Common myeloid progenitor, CD34-positive (primary cell): Measurements from ENCODE around the gene GPR161.
"Not testable (repeated sequence)": the region's sequence is repeated elsewhere in the genome, so short reads cannot be mapped to it uniquely, and the experiment has no call there.

Source experiments
- CTCF ChIA-PET: fragments of 350-600 bp; sonication (Branson Sonifier 250); formaldehyde crosslinking; loops from one replicate; lab custom pipeline; 2021; ENCODE audit warnings: antibody characterized with exemption; lab: Charles Lee
- POLR2A ChIA-PET: fragments of 350-600 bp; sonication (Branson Sonifier 250); formaldehyde crosslinking; loops from one replicate; lab custom pipeline; 2021; ENCODE audit warnings: antibody characterized with exemption; lab: Charles Lee
- DNase-seq, 3 donors: peaks; one replicate each; pipeline versions ENCODE4 v3.0.0 to v3.0.0-alpha.2; 2013
- H3K27ac ChIP-seq, 2 experiments: 1 replicate in 1 of 2; 2 replicates in 1 of 2; pipeline ENCODE4 v1.7.0; 2013; ENCODE audit warnings: inconsistent platforms in 2 of 2, low read length in 2 of 2, mild to moderate bottlenecking in 2 of 2, low read depth in 1 of 2, moderate library complexity in 1 of 2; ENCODE audit not compliant: severe bottlenecking in 2 of 2, insufficient read depth in 1 of 2, poor library complexity in 1 of 2
- H3K27me3 ChIP-seq, 5 experiments: replicated peaks in 2 of 5; 1 replicate in 3 of 5; 2 replicates in 2 of 5; pipeline versions ENCODE4 v1.6.1 to v1.7.0; 2013; ENCODE audit warnings: low read length in 4 of 5, mild to moderate bottlenecking in 2 of 5, moderate library complexity in 2 of 5, inconsistent platforms in 1 of 5; ENCODE audit not compliant: insufficient read depth in 5 of 5, control insufficient read depth in 4 of 5
- H3K36me3 ChIP-seq, 4 experiments: 1 replicate in 2 of 4; 2 replicates in 2 of 4; pipeline versions ENCODE4 v1.6.1 to v1.7.0; 2013; ENCODE audit warnings: low read length in 3 of 4, control low read depth in 1 of 4, mild to moderate bottlenecking in 1 of 4; ENCODE audit not compliant: control insufficient read depth in 4 of 4, insufficient read depth in 4 of 4
- H3K4me1 ChIP-seq, 4 experiments: 1 replicate in 3 of 4; 2 replicates in 1 of 4; pipeline versions ENCODE4 v1.6.1 to v1.7.1; 2013; ENCODE audit warnings: low read length in 3 of 4, mild to moderate bottlenecking in 3 of 4, control low read depth in 1 of 4, inconsistent platforms in 1 of 4, moderate library complexity in 1 of 4; ENCODE audit not compliant: control insufficient read depth in 4 of 4, insufficient read depth in 4 of 4; ENCODE audit errors: control extremely low read depth in 1 of 4
- H3K4me3 ChIP-seq, 7 experiments: 1 replicate in 4 of 7; 2 replicates in 3 of 7; pipeline versions ENCODE4 v1.5.1 to v1.7.0; 2013; ENCODE audit warnings: mild to moderate bottlenecking in 7 of 7, low read length in 6 of 7, moderate library complexity in 6 of 7, inconsistent platforms in 2 of 7, low read depth in 2 of 7, control low read depth in 1 of 7; ENCODE audit not compliant: insufficient read depth in 4 of 7, control insufficient read depth in 1 of 7; ENCODE audit errors: extremely low read depth in 1 of 7
- H3K9me3 ChIP-seq, 5 experiments: 1 replicate in 4 of 5; 2 replicates in 1 of 5; pipeline versions ENCODE4 v1.6.1 to v1.7.1; 2013; ENCODE audit warnings: low read length in 4 of 5, mild to moderate bottlenecking in 2 of 5, inconsistent platforms in 1 of 5, low read depth in 1 of 5, moderate library complexity in 1 of 5; ENCODE audit not compliant: control insufficient read depth in 4 of 5, insufficient read depth in 2 of 5; ENCODE audit errors: control extremely low read depth in 1 of 5
- WGBS: methylation state at CpG from one replicate; pipeline ENCODE4 v1.1.5; 2013; ENCODE audit not compliant: insufficient coverage; 5-methylcytosine and 5-hydroxymethylcytosine counted together

The GPR161 gene

DNA sequence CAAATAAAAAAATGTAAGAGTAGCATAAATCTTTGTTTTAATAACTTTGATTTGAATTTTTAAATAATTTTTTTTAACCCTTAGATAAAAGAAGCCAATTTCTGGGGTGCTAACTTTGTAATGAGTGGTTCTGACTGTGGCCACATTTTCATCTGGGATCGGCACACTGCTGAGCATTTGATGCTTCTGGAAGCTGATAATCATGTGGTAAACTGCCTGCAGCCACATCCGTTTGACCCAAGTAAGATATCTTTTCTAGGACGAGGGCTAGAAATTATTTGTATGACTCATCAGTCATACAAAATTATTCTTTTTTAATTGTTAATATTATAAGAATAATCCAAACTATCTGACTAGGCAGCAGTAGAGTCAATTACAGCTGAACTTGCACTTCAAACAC lies 71.2 kb downstream of the GPR161 start:
- no peak overlapping the region for H3K4me3 ChIP-seq
- ChIA-PET POLR2A (no interaction called here), CTCF (no interaction called here)
- peaks cover 11 to 46% (median 28%) of the 10 kb centered on the region in 4 experiments for H3K36me3 ChIP-seq
- no peaks in the 10 kb centered on the region for H3K4me1 ChIP-seq
- DNase-seq: peak in 1 of 3 donors; percentile 19
- 100% methylated on average over 1 of the region's 3 CpGs for WGBS
- H3K27me3 ChIP-seq: no peaks in the 10 kb centered on the region
- H3K27ac ChIP-seq: no peak overlapping the region
- no peaks in the 10 kb centered on the region for H3K9me3 ChIP-seq

DNA sequence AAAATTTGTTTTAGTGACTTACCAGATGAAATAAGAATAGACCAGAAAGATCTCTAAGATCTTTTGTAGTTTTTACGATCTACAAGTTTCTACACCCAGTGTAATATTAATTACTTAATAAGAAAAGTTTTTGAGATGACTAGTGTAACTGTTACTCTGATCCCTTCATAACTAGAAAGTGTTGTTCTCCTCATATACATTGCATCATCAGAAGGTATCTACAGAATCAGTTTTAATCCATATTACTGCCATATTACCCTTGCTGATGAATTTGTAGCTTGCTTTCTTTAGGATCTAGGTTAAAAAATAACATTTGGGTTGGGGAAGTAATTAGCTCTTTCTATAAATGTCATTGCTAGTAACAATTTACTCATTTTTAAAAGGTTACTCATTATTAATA lies 72.5 kb downstream of the GPR161 start:
- H3K4me1 ChIP-seq: no peaks in the 10 kb centered on the region
- peaks cover 13 to 36% (median 22%) of the 10 kb centered on the region in 4 experiments for H3K36me3 ChIP-seq
- no peaks in the 10 kb centered on the region for H3K27me3 ChIP-seq
- WGBS: no CpG with 5 or more reads among the region's 1 CpG
- no peak overlapping the region for H3K27ac ChIP-seq
- no peaks in the 10 kb centered on the region for H3K9me3 ChIP-seq
- DNase-seq: no peak
- CTCF ChIA-PET: interaction anchor here (0.9 kb wide), 1 partner anchor 14 kb away, joined by 3 read pairs; no protein-coding TSS in a partner anchor
- H3K4me3 ChIP-seq: no peak overlapping the region
- POLR2A ChIA-PET: no interaction called here

DNA sequence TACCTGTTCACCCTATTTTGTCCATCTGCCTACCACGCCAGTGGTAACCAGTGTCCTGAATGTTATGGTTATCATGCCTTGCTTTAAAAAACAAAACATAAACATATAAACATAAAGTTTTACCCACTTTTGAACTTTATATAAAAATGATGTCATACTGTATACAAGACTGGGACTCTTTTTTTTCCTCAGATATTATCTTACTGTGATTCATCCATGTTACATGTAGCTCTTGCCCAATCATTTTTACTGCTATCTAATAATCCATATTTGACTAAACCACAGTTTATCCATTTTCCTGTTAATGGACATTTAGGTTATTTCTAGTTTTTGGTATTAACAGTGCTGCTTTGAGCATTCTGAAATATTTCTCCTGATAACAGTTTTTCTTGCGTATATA lies 78.8 kb downstream of the GPR161 start:
- no peak overlapping the region for H3K27ac ChIP-seq
- H3K9me3 ChIP-seq: no peaks in the 10 kb centered on the region
- POLR2A ChIA-PET: no interaction called here
- H3K27me3 ChIP-seq: no peaks in the 10 kb centered on the region
- peaks cover 0 to 13% (median 4%) of the 10 kb centered on the region in 4 experiments for H3K36me3 ChIP-seq
- H3K4me1 ChIP-seq: peaks cover 0 to 13% (median 9%) of the 10 kb centered on the region in 4 experiments
- DNase-seq: no peak
- H3K4me3 ChIP-seq: no peak overlapping the region
- CTCF ChIA-PET: no interaction called here
- no CpG with 5 or more reads among the region's 2 CpGs for WGBS

DNA sequence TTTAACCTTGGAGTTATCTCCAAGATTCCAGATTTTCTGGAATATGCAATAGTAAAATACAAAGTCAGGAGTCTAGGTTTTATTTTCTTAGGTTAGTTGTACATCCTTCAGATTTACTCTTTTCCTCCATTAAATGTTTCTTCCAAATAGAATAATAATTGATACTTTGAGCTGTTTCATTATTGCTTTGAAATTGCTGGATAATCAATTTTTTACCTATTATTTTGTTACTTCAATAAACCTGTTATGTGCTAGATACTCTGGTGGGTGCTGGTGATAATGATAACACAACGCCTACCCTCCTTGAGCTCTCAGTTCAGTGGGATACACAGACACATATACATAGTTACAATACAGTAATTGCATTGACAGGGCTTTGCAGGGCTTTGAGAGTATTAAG lies 79.4 kb downstream of the GPR161 start:
- CTCF ChIA-PET: no interaction called here
- H3K9me3 ChIP-seq: no peaks in the 10 kb centered on the region
- no peak overlapping the region for H3K27ac ChIP-seq
- POLR2A ChIA-PET: no interaction called here
- H3K4me1 ChIP-seq: peaks cover 0 to 13% (median 9%) of the 10 kb centered on the region in 4 experiments
- peaks cover 0 to 13% (median 4%) of the 10 kb centered on the region in 4 experiments for H3K36me3 ChIP-seq
- no peak for DNase-seq
- no peak overlapping the region for H3K4me3 ChIP-seq
- no CpG with 5 or more reads among the region's 1 CpG for WGBS
- H3K27me3 ChIP-seq: no peaks in the 10 kb centered on the region

DNA sequence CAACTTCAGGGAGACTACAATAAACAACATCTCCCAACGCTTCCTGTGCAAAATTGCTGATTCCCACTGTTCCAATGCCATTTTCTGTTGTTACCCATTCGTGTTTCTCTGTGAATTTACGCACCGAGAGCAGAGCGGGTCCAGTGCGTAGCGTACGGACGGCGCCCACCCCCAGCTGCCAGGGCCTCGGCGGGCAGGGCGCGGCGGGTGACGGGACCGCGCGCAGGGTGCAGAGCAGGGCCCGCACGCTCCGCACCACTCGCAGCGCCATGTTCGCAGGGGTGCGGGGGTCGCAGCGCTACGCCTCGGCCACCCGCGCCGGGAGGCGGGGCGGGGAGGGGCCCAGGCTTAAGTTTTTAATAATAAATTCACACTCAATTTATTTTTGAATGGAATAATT lies 80.6 kb downstream of the GPR161 start:
- CTCF ChIA-PET, H3K27me3 ChIP-seq, H3K9me3 ChIP-seq, POLR2A ChIA-PET, H3K4me3 ChIP-seq, DNase-seq, H3K27ac ChIP-seq: not testable (repeated sequence)
- peaks cover 0 to 13% (median 9%) of the 10 kb centered on the region in 4 experiments for H3K4me1 ChIP-seq
- 57% methylated on average over 5 of the region's 35 CpGs for WGBS
- peaks cover 0 to 13% (median 4%) of the 10 kb centered on the region in 4 experiments for H3K36me3 ChIP-seq

DNA sequence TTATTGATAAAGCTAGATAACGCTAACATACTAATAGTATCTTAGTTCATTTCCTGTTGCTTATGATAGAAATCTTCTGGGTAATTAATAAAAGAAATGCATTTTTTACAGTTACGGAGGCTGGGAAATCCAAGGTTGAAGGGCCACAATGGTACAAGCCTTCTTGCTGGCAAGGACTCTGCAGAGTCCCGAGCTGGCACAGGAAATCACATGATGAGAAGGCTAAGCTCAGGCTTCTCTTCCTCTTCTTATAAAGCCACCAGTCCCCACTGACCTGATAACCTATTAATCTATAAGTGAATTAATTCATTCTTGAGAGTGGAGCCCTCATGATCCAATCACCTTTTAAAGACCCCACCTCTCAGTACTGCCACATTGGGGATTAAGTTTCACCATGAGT lies 82.6 kb downstream of the GPR161 start:
- Histone ChIP-seq H3K27me3 (no peaks in the 10 kb centered on the region), H3K4me1 (peaks cover 0 to 13% (median 9%) of the 10 kb centered on the region in 4 experiments), H3K4me3 (no peak overlapping the region), H3K9me3 (no peaks in the 10 kb centered on the region), H3K27ac (no peak overlapping the region), H3K36me3 (peaks cover 0 to 9% (median 1%) of the 10 kb centered on the region in 4 experiments)
- DNase-seq: peak in 2 of 3 donors; percentile 9 to 29
- no CpG with 5 or more reads among the region's 3 CpGs for WGBS
- CTCF ChIA-PET: interaction anchor here (1.2 to 1.7 kb wide), 3 partner anchors 14 to 32 kb away, joined by 3 to 5 read pairs (median 3); no protein-coding TSS in a partner anchor
- POLR2A ChIA-PET: no interaction called here

DNA sequence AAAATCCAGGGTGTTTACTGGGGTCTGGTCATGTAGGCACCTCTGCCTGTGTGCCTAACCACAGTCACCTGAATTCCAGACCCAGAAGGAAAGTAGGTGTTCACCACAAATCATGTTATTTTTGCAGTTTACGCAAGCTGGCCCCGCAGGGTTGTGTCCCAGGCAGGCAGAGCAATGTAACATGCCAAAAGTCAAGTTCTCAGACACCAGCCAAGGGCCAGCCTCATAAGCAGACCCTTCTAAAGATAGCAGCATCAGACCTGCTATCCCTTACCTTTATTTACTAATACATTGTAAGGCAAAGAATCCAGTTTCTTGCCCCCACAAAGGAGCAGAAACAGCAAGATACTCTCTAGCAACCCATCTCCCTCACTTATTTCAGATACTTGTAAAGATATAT lies 83.0 kb downstream of the GPR161 start:
- no peak overlapping the region for H3K27ac ChIP-seq
- peaks cover 0 to 13% (median 9%) of the 10 kb centered on the region in 4 experiments for H3K4me1 ChIP-seq
- H3K36me3 ChIP-seq: peaks cover 0 to 9% (median 1%) of the 10 kb centered on the region in 4 experiments
- DNase-seq: no peak
- no peaks in the 10 kb centered on the region for H3K9me3 ChIP-seq
- 100% methylated on average over 2 of the region's 2 CpGs for WGBS
- ChIA-PET POLR2A (no interaction called here), CTCF (interaction anchor here (1.2 to 1.7 kb wide), 3 partner anchors 15 to 32 kb away, joined by 3 to 5 read pairs (median 3); no protein-coding TSS in a partner anchor)
- H3K27me3 ChIP-seq: no peaks in the 10 kb centered on the region
- H3K4me3 ChIP-seq: no peak overlapping the region
